Left ventricle myocardium inferior (tissue), 1 donor: ENCODE measurements around the gene SHB. TPM values are rescaled to one million over a fixed set of nuclear protein-coding genes. Genes with fewer than 3 reads are reported as not detected.
A peak's percentile ranks its signal among the peaks of the same experiment; 100 is the strongest.

ENCODE experiments used
- DNase-seq: peaks from one replicate; pipeline ENCODE4 v3.0.0-alpha.2; 2020
- H3K27ac ChIP-seq: fragments of 200-600 bp; replicated peaks from 2 replicates; pipeline ENCODE4 v1.8.0; 2021
- H3K27me3 ChIP-seq: fragments of 200-600 bp; 2 replicates; pipeline ENCODE4 v1.8.0; 2021; ENCODE audit warnings: low read depth
- H3K36me3 ChIP-seq: fragments of 200-600 bp; 2 replicates; pipeline ENCODE4 v1.8.0; 2021
- H3K4me1 ChIP-seq: fragments of 200-600 bp; 2 replicates; pipeline ENCODE4 v1.8.0; 2021
- H3K4me3 ChIP-seq: fragments of 200-600 bp; 2 replicates; pipeline ENCODE4 v1.8.0; 2021; ENCODE audit warnings: mild to moderate bottlenecking, moderate library complexity
- H3K9me3 ChIP-seq: fragments of 200-600 bp; replicated peaks from 2 replicates; pipeline ENCODE4 v1.8.0; 2021
- intact Hi-C: fragments of 100-400 bp; cut with micrococcal nuclease; formaldehyde crosslinking; loops from one replicate; pipeline ENCODE4 v1.11.0; 2022
- total RNA-seq: library from RNA; stranded (reverse); fragmentation: NEBNext Ultra II Directional; extraction: Animal tissue kit (Norgen Biotek cat#: 25700); gene quantifications from one replicate; pipeline ENCODE4 v1.2.1, GENCODE V29; 2021
- TF ChIP-seq, protein P1 (sequence below): fragments of 200-600 bp; IDR thresholded peaks from 2 replicates; pipeline ENCODE4 v1.8.0; 2021; ENCODE audit warnings: antibody characterized with exemption, mild to moderate bottlenecking, borderline replicate concordance
- donor health status: DM: no; HTN: yes; CAD: no; lungs with severe emphysema.

SHB gene
- total RNA-seq, 1 donor from 2014 or later, result 19.4 TPM

DNA sequence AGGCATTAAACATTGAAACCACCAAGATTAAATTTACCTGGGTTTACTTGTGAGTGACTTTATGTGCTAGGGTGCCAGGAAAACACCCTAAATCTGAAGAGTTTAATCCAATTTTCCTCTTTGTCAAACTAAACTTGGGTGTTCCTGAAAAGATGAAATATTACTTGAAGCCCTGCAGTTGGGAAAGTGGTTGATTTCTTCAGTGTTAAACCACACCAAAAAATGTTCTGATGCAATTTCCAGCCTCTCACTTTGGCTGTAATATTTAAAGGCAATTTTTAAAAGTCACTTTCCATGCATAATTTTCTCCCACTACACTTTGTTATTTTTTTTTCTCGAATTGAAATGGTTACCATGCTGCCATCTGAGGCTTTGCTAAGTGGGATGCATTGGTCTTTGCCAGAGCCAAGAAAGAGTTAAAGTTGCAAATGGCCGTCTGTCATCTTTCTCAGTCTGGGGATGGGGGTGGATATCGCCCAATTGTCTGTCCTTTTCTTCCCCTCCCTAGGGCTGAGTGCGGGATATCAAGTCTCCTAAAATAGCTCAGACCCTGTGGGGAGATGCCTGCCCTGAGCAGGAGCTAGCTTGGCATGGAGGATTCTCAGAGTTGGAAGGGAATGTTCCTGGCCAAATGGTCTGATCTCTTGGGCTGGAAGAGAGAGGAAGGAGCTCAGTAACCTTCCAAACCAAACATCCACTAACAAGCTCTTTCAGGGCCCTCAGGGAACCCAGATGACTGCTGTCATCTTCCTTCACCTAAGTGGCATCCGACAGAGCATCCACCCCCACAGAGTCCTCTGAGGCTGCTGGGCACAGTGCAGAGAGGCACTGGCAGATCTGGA, 13.6 kb upstream of the SHB start:
- no peaks in the 10 kb centered on the region for H3K36me3 ChIP-seq
- peak overlapping the region; percentile 71 for H3K27ac ChIP-seq
- no peak overlapping the region for H3K4me3 ChIP-seq
- intact Hi-C loops, result loop anchor here (10.0 kb wide), 1 partner anchor 82 kb away; no protein-coding TSS in a partner anchor
- H3K4me1 ChIP-seq, result peaks cover 26% of the 10 kb centered on the region
- TF ChIP-seq, protein P1, sequence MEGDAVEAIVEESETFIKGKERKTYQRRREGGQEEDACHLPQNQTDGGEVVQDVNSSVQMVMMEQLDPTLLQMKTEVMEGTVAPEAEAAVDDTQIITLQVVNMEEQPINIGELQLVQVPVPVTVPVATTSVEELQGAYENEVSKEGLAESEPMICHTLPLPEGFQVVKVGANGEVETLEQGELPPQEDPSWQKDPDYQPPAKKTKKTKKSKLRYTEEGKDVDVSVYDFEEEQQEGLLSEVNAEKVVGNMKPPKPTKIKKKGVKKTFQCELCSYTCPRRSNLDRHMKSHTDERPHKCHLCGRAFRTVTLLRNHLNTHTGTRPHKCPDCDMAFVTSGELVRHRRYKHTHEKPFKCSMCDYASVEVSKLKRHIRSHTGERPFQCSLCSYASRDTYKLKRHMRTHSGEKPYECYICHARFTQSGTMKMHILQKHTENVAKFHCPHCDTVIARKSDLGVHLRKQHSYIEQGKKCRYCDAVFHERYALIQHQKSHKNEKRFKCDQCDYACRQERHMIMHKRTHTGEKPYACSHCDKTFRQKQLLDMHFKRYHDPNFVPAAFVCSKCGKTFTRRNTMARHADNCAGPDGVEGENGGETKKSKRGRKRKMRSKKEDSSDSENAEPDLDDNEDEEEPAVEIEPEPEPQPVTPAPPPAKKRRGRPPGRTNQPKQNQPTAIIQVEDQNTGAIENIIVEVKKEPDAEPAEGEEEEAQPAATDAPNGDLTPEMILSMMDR, result no peak
- no peaks in the 10 kb centered on the region for H3K9me3 ChIP-seq
- H3K27me3 ChIP-seq, result no peaks in the 10 kb centered on the region
- DNase-seq, result no peak

DNA sequence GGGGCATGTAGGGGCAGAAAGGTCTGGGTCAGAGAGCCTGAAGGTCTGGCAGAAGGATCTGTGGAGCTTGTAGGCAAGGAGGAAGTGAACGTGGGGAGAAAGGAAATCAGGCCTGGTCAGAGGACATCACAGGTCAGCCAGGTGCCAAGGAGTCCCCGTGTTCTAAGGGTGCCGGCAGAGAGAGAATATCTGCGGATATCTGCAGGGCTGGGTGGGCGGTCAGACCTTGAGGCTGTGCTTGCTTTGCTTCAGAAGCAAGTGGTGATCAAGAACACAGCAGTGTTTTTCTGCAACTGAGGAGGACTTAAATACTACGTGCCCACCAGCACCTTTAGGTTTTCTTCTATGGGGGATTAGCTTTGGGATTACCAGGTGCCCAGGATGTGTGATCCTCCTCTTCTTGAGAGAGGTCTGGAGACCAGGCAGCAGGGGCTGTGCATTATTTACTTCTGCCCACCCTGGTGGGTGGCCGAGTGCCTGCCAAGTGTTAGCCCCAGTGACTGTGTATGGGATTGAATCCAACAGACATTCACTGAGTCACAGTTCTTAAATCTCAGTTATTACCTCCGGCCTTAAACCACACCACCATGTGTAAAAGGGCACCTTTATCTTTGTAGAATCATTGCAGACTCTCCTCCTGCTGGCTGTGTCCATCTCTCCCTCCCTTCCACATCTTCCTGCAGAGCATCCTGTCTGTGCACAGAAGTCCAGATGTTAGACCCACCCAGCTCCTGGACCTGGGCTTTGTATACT, 12.5 kb upstream of the SHB start:
- H3K4me3 ChIP-seq, result no peak overlapping the region
- intact Hi-C loops, result loop anchor here (10.0 kb wide), 1 partner anchor 83 kb away; no protein-coding TSS in a partner anchor
- no peak overlapping the region for H3K27ac ChIP-seq
- no peaks in the 10 kb centered on the region for H3K9me3 ChIP-seq
- no peaks in the 10 kb centered on the region for H3K27me3 ChIP-seq
- H3K4me1 ChIP-seq, result peaks cover 26% of the 10 kb centered on the region
- no peak for DNase-seq
- H3K36me3 ChIP-seq, result no peaks in the 10 kb centered on the region
- TF ChIP-seq, protein P1, result no peak

- Histone ChIP-seq H3K4me1 (peaks cover 24% of the 10 kb centered on the region), H3K27ac (no peak overlapping the region), H3K4me3 (no peak overlapping the region), H3K36me3 (no peaks in the 10 kb centered on the region), H3K9me3 (no peaks in the 10 kb centered on the region), H3K27me3 (no peaks in the 10 kb centered on the region)
- DNase-seq, result no peak
- intact Hi-C loops, result loop anchor here (10.0 kb wide), 1 partner anchor 85 kb away; no protein-coding TSS in a partner anchor
- TF ChIP-seq, protein P1, result no peak
Observed at GRCh38 chr9:38079461-38080031, 10.5 kb upstream of the SHB start.

GRCh38 chr9:38075272-38075671, 6.2 kb upstream of the SHB start:
- no peak for DNase-seq
- no peaks in the 10 kb centered on the region for H3K36me3 ChIP-seq
- H3K4me1 ChIP-seq, result peaks cover 18% of the 10 kb centered on the region
- H3K27ac ChIP-seq, result no peak overlapping the region
- no peaks in the 10 kb centered on the region for H3K27me3 ChIP-seq
- no peak overlapping the region for H3K4me3 ChIP-seq
- TF ChIP-seq, protein P1, result no peak
- intact Hi-C loops, result no loop called here
- no peaks in the 10 kb centered on the region for H3K9me3 ChIP-seq

DNA sequence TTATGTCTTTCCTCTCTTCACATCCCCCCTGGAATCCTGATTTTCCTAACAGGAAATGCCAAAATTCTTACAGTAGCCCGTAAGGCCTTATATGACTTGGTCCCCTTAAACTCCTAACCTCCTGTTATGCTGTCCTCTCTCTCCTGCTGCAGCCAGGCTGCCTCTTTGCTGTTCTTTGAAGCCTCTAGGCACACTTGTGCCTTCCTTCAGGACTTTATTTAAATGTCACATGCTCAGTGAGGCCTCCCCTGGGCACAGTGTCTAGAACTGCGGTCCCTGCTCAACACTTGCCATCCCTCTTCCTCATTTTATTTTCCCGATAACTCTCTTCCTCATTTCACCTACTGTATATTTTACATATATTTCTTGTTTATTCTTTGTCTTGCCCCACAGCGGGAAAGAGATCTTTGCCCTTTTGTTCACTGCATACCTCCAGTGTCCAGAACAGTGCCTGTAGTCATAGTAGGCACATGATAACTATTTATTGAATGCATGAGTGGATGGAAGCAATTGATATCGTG, 5.5 kb upstream of the SHB start:
- no peak for DNase-seq
- no peak overlapping the region for H3K4me3 ChIP-seq
- H3K4me1 ChIP-seq, result peaks cover 25% of the 10 kb centered on the region
- H3K36me3 ChIP-seq, result no peaks in the 10 kb centered on the region
- intact Hi-C loops, result loop anchor here (5.0 kb wide), 1 partner anchor 167 kb away; no protein-coding TSS in a partner anchor
- no peaks in the 10 kb centered on the region for H3K27me3 ChIP-seq
- H3K9me3 ChIP-seq, result no peaks in the 10 kb centered on the region
- H3K27ac ChIP-seq, result no peak overlapping the region
- TF ChIP-seq, protein P1, result no peak
